Measurements from ENCODE around the gene ALX4. TPM values are rescaled to one million over a fixed set of nuclear protein-coding genes. Genes with fewer than 3 reads are reported as not detected.

The ALX4 gene
- total and polyA plus RNA-seq, 2 of the 8 experiments (the other 6 are each of a cell fraction or from before 2014, with no cell fraction given), result not detected

DNA sequence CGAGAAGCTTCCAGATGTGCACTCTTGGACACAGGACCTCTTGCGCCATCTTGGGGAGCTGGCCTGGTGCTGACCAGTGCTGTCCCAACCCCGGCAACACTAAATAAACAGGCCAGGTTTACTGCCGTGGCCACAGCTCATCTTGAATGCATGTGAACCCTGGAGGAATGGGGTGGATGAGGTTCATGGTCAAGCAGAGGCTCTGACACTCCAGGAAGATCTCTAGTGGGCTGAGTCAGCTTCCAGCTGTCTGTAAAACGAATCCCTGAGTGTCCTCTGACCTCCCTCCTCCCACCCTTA is 51.8 kb downstream of the ALX4 start:
- H4K5ac ChIP-seq (ENCODE audit: insufficient read length, low read depth, low read length), result no peak overlapping the region
- no peak overlapping the region for H3K18ac ChIP-seq (ENCODE audit: extremely low read depth, low read length)
- H2AFZ ChIP-seq (ENCODE audit: low read length), result no peak overlapping the region
- H3K27ac ChIP-seq (ENCODE audit: low read depth, low read length), result no peak overlapping the region
- H3K79me2 ChIP-seq (ENCODE audit: control insufficient read depth in 1 of 2, insufficient read depth in 2 of 2, low read length in 2 of 2), result no peaks in the 10 kb centered on the region
- no peak overlapping the region for H3K9ac ChIP-seq (replicated peaks in 1 of 4; ENCODE audit: extremely low read depth in 1 of 4, low read depth in 3 of 4, low read length in 3 of 4)
- no peaks in the 10 kb centered on the region for H4K20me1 ChIP-seq (replicated peaks in 1 of 2; ENCODE audit: control insufficient read depth in 1 of 2, insufficient read depth in 2 of 2, low read length in 2 of 2)
- no peak overlapping the region for H4K91ac ChIP-seq (replicated peaks; ENCODE audit: insufficient read length, low read length)
- no peak overlapping the region for H3K23ac ChIP-seq (ENCODE audit: insufficient read length)
- no peak overlapping the region for H3K4me3 ChIP-seq (ENCODE audit: extremely low read depth in 1 of 4, insufficient read depth in 2 of 4, low read depth in 3 of 4, low read length in 4 of 4)
- H3K4ac ChIP-seq (replicated peaks; ENCODE audit: insufficient read length, low read depth, low read length), result no peak overlapping the region
- POLR2A ChIA-PET (ENCODE audit: partially characterized antibody), result interaction anchor here (0.9 to 1.7 kb wide), 4 partner anchors 8 to 80 kb away, joined by 3 to 4 read pairs (median 4); no protein-coding TSS in a partner anchor
- H2AK5ac ChIP-seq (ENCODE audit: low read depth, low read length), result no peak overlapping the region
- no peak overlapping the region for H4K8ac ChIP-seq (ENCODE audit: extremely low read depth, insufficient read depth, low read length)
- CTCF ChIA-PET (ENCODE audit: partially characterized antibody), result interaction anchor here (0.6 to 3.2 kb wide), 17 partner anchors 9 to 363 kb away, joined by 3 to 25 read pairs (median 4); no protein-coding TSS in a partner anchor
- H3K4me1 ChIP-seq (replicated peaks in 1 of 4; ENCODE audit: control insufficient read depth in 3 of 4, insufficient read depth in 4 of 4, low read length in 3 of 4), result no peaks in the 10 kb centered on the region; a peak in 1 of 7 replicates
- no peaks in the 10 kb centered on the region for H3K27me3 ChIP-seq (replicated peaks in 1 of 4; ENCODE audit: control insufficient read depth in 3 of 4, extremely low read depth in 1 of 4, insufficient read depth in 3 of 4, low read length in 3 of 4)
- H3K4me2 ChIP-seq (ENCODE audit: insufficient read depth in 1 of 2, low read depth in 2 of 2, low read length in 2 of 2), result no peak overlapping the region
- no peak overlapping the region for H3K56ac ChIP-seq (replicated peaks; ENCODE audit: insufficient read length, low read depth, low read length)
- WGBS, 2 experiments (ENCODE audit: extremely low coverage in 1 of 2, insufficient coverage in 1 of 2, insufficient read length in 1 of 2, insufficient replicate concordance in 2 of 2, low coverage in 1 of 2, low lambda C conversion rate in 2 of 2, missing lambda C conversion rate in 1 of 2), result 88% methylated on average over 5 of the region's 5 CpGs; no CpG with 5 or more reads in 1 of the 2 experiments
- no peak overlapping the region for H3K14ac ChIP-seq (ENCODE audit: insufficient read length)
- no peak for DNase-seq (ENCODE audit: low read depth in 1 of 2, low spot score in 2 of 2)
- TF ChIP-seq EZH2 (IDR thresholded peaks at IDR 0.05; ENCODE audit: low read depth, low read length, severe bottlenecking) (no peak), RAD21 (IDR thresholded peaks at IDR 0.05 in 1 of 2, conservative IDR thresholded peaks at IDR 0.05 in 1 of 2; ENCODE audit: low read depth in 2 of 2, low read length in 2 of 2) (peak; percentile 47 to 65)
- TF ChIP-seq, protein P1, sequence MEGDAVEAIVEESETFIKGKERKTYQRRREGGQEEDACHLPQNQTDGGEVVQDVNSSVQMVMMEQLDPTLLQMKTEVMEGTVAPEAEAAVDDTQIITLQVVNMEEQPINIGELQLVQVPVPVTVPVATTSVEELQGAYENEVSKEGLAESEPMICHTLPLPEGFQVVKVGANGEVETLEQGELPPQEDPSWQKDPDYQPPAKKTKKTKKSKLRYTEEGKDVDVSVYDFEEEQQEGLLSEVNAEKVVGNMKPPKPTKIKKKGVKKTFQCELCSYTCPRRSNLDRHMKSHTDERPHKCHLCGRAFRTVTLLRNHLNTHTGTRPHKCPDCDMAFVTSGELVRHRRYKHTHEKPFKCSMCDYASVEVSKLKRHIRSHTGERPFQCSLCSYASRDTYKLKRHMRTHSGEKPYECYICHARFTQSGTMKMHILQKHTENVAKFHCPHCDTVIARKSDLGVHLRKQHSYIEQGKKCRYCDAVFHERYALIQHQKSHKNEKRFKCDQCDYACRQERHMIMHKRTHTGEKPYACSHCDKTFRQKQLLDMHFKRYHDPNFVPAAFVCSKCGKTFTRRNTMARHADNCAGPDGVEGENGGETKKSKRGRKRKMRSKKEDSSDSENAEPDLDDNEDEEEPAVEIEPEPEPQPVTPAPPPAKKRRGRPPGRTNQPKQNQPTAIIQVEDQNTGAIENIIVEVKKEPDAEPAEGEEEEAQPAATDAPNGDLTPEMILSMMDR (IDR thresholded peaks at IDR 0.05; ENCODE audit: control extremely low read depth in 1 of 3, insufficient read depth in 1 of 3, low read depth in 1 of 3, low read length in 3 of 3), result peak in 2 of 3 experiments; percentile 19 to 38; a peak in 2 of 4 replicates
- no peak overlapping the region for H2BK5ac ChIP-seq (ENCODE audit: low read depth, low read length)
- no peaks in the 10 kb centered on the region for H3K79me1 ChIP-seq (ENCODE audit: low read depth, low read length)
- H2BK15ac ChIP-seq (ENCODE audit: low read length), result no peak overlapping the region
- no peak overlapping the region for H2BK20ac ChIP-seq (ENCODE audit: low read length)
- FAIRE-seq, result no peak
- no peak overlapping the region for H2BK12ac ChIP-seq (ENCODE audit: low read depth, low read length)
- H3K36me3 ChIP-seq (ENCODE audit: control insufficient read depth in 2 of 4, insufficient read depth in 4 of 4, low read length in 3 of 4), result no peaks in the 10 kb centered on the region
- peaks cover 0 to 4% of the 10 kb centered on the region in 2 experiments; a peak in 1 of 4 replicates for H3K9me3 ChIP-seq (ENCODE audit: insufficient read depth in 2 of 2, low read depth in 1 of 2, low read length in 1 of 2)
- H3K23me2 ChIP-seq (ENCODE audit: low read depth, low read length), result no peaks in the 10 kb centered on the region; the same call in 1 of the 2 replicates
- no peak overlapping the region for H2BK120ac ChIP-seq (replicated peaks; ENCODE audit: low read depth, low read length)
